RWPE2 (cell line): ENCODE data around the gene OR1S2.

ENCODE experiments used
- ATAC-seq: fragments of 200-7000 bp; cut with Tn5 transposase; 3 replicates; pipeline ENCODE4 v1.9.1; 2021; ENCODE audit warnings: low read depth
- DNase-seq: peaks from one replicate; pipeline ENCODE4 v3.0.0-alpha.2; 2020; ENCODE audit warnings: low spot score
- H3K27ac ChIP-seq: fragments of 450-650 bp; 2 replicates; pipeline ENCODE4 v1.5.1; 2017; ENCODE audit warnings: mild to moderate bottlenecking; ENCODE audit not compliant: poor library complexity, severe bottlenecking
- H3K27me3 ChIP-seq: fragments of 250-450 bp; sonication (Bioruptor Pico); 2 replicates; pipeline ENCODE4 v1.5.1; 2021; ENCODE audit warnings: mild to moderate bottlenecking, moderate library complexity; ENCODE audit not compliant: insufficient read depth, poor library complexity, severe bottlenecking
- H3K36me3 ChIP-seq: fragments of 250-450 bp; sonication (Bioruptor Pico); 2 replicates; pipeline ENCODE4 v1.5.1; 2020; ENCODE audit warnings: low read depth, mild to moderate bottlenecking, moderate library complexity
- H3K4me1 ChIP-seq: fragments of 250-450 bp; sonication (Bioruptor Pico); 2 replicates; pipeline ENCODE4 v1.5.1; 2021; ENCODE audit warnings: mild to moderate bottlenecking, moderate library complexity; ENCODE audit not compliant: insufficient read depth, poor library complexity, severe bottlenecking
- H3K4me3 ChIP-seq: fragments of 250-450 bp; sonication (Bioruptor Pico); 2 replicates; pipeline ENCODE4 v1.5.1; 2021; ENCODE audit warnings: mild to moderate bottlenecking, moderate library complexity; ENCODE audit not compliant: severe bottlenecking
- H3K9me3 ChIP-seq: fragments of 250-450 bp; sonication (Bioruptor Pico); 2 replicates; pipeline ENCODE4 v1.5.1; 2021; ENCODE audit warnings: mild to moderate bottlenecking, moderate library complexity; ENCODE audit not compliant: severe bottlenecking
- CTCF ChIP-seq: fragments of 450-650 bp; IDR thresholded peaks from one replicate; pipeline ENCODE4 v1.5.1; 2017; ENCODE audit warnings: mild to moderate bottlenecking, moderate library complexity; ENCODE audit not compliant: poor library complexity, severe bottlenecking

The OR1S2 gene

GRCh38 chr11:58186938-58187337, 17.0 kb downstream of the OR1S2 start:
- H3K36me3 ChIP-seq, result no peaks in the 10 kb centered on the region
- H3K4me1 ChIP-seq, result no peaks in the 10 kb centered on the region
- H3K27me3 ChIP-seq, result no peaks in the 10 kb centered on the region
- no peaks in the 10 kb centered on the region for H3K9me3 ChIP-seq
- ATAC-seq (no peak), DNase-seq (no peak)
- no peak for TF ChIP-seq CTCF
- H3K27ac ChIP-seq, result no peak overlapping the region
- H3K4me3 ChIP-seq, result no peak overlapping the region

DNA sequence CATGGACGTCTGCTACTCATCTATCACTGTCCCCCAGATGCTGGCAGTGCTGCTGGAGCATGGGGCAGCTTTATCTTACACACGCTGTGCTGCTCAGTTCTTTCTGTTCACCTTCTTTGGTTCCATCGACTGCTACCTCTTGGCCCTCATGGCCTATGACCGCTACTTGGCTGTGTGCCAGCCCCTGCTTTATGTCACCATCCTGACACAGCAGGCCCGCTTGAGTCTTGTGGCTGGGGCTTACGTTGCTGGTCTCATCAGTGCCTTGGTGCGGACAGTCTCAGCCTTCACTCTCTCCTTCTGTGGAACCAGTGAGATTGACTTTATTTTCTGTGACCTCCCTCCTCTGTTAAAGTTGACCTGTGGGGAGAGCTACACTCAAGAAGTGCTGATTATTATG, 24.3 kb downstream of the OR1S2 start:
- Histone ChIP-seq H3K36me3 (no peaks in the 10 kb centered on the region), H3K4me3 (no peak overlapping the region), H3K9me3 (no peaks in the 10 kb centered on the region), H3K27ac (no peak overlapping the region), H3K27me3 (no peaks in the 10 kb centered on the region), H3K4me1 (no peaks in the 10 kb centered on the region)
- DNase-seq (no peak), ATAC-seq (no peak)
- TF ChIP-seq CTCF, result no peak

DNA sequence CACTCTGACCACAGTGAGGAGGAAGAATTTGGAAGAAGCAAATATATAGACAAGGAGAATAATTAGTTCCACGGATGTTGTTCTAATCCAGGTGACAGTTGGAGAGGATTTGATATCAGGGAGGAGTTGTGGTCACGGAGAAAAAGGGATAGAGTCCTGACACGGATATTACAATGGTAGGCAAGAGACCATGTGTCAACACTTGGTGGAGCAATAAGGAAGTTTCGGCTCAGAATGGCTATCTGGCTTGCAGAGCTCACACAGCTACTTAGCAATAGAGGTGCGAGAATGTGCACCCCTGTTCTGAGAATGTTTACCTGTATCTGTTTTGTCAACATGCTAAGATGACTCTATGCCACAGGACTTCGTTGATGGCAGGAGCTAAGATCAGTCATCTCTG, 25.5 kb downstream of the OR1S2 start:
- ATAC-seq, result no peak
- no peak for DNase-seq
- no peak for TF ChIP-seq CTCF
- Histone ChIP-seq H3K9me3 (no peaks in the 10 kb centered on the region), H3K4me1 (no peaks in the 10 kb centered on the region), H3K27me3 (no peaks in the 10 kb centered on the region), H3K36me3 (no peaks in the 10 kb centered on the region), H3K4me3 (no peak overlapping the region), H3K27ac (no peak overlapping the region)

DNA sequence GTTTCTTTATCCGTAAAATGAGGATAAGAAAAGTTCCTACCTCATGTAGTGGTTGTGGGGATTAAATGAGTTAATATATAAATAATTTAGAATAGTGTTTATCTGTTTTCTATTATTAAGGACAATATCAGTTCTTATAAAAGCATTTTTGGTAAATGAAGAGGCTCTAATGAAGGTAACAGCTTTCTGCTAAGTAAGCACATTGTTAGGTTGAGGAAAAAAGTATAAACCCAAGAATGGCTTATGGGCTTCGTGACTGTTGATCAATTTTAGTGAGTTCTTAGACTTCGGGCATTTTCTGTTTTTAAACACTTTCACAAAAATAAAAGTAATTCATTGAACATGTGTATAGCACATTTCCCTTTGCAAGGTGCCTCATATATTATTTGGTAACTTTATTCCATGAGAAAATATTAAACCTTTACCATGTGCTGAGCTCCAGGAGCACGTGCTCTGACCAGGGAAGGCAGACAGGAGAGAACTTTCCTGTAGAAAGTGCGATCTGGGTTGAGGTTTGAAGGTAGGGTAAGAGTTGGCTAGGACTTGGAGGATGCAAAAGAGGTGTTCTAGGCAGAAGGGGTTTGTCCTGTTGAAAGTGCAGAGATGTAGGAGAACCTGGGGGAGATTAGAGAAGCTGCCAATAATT, 26.4 kb downstream of the OR1S2 start:
- DNase-seq, result no peak
- no peak for ATAC-seq
- no peaks in the 10 kb centered on the region for H3K9me3 ChIP-seq
- TF ChIP-seq CTCF, result no peak
- no peaks in the 10 kb centered on the region for H3K27me3 ChIP-seq
- no peak overlapping the region for H3K4me3 ChIP-seq
- H3K4me1 ChIP-seq, result no peaks in the 10 kb centered on the region
- no peaks in the 10 kb centered on the region for H3K36me3 ChIP-seq
- no peak overlapping the region for H3K27ac ChIP-seq

DNA sequence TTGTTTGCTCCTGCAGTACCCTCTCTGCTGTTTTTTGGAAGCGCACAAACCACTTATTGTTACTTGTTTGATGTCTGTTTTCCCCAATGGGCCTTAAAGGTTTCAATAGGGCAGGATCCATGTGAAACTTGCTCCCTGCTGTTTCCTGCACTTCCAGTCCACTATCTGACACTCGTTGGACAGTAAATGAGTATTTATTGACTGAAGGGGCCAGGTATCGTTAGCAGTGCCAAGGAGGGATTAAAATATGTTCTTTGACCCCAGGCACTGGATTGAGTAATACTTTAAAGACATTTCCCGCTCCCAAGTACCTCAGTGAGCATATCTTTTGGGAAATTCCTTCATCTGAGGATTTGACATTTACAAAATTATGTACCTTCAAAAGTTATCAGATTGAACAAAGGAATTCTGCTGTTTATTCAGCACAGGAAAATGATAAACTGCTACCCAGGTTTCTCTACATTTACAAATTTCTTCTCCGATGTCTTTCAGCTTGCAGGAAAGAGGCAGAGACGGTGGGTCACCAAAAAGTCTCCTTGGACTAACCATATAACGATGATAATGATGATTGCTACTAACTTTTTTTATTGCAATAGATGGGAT, 38.3 kb downstream of the OR1S2 start:
- Histone ChIP-seq H3K36me3 (no peaks in the 10 kb centered on the region), H3K9me3 (no peaks in the 10 kb centered on the region), H3K4me1 (no peaks in the 10 kb centered on the region), H3K4me3 (no peak overlapping the region), H3K27ac (no peak overlapping the region), H3K27me3 (no peaks in the 10 kb centered on the region)
- TF ChIP-seq CTCF, result no peak
- DNase-seq (no peak), ATAC-seq (no peak)
